ENCODE measurements around the gene PKIG. TPM values are rescaled to one million over a fixed set of nuclear protein-coding genes. Genes with fewer than 3 reads are reported as not detected.

Gene PKIG
- total RNA-seq, 1 experiment from 2014 or later = 27.0 TPM

- Histone ChIP-seq H3K79me2 (ENCODE audit: insufficient read depth, low read length) (no peaks in the 10 kb centered on the region), H3K9ac (ENCODE audit: extremely low read depth, insufficient read length, low read length) (no peak overlapping the region), H4K8ac (replicated peaks; ENCODE audit: insufficient read length, low read depth, low read length) (no peak overlapping the region), H2BK5ac (ENCODE audit: insufficient read length, low read length) (no peak overlapping the region), H3K4ac (ENCODE audit: low read depth, low read length) (no peak overlapping the region), H3K18ac (ENCODE audit: insufficient read length, low read depth, low read length) (no peak overlapping the region), H2BK12ac (ENCODE audit: insufficient read length, low read depth, low read length) (no peak overlapping the region), H3K14ac (ENCODE audit: insufficient read depth, low read length) (no peak overlapping the region), H4K91ac (ENCODE audit: insufficient read length, low read depth, low read length) (no peak overlapping the region), H2BK20ac (ENCODE audit: low read depth, low read length, poor library complexity, severe bottlenecking) (no peak overlapping the region), H2AK5ac (ENCODE audit: insufficient read length, low read length) (no peak overlapping the region), H3K79me1 (ENCODE audit: insufficient read depth, low read depth, low read length, poor library complexity, severe bottlenecking) (no peaks in the 10 kb centered on the region), H3K56ac (ENCODE audit: insufficient read length, low read depth, low read length) (no peak overlapping the region), H3T11ph (ENCODE audit: low read length) (no peak overlapping the region), H3K4me2 (ENCODE audit: insufficient read depth, insufficient read length, low read length) (no peak overlapping the region), H2AFZ (ENCODE audit: low read length) (no peak overlapping the region), H3K9me3 (ENCODE audit: control insufficient read depth, low read depth, low read length) (no peaks in the 10 kb centered on the region), H2BK15ac (ENCODE audit: low read depth, low read length) (no peak overlapping the region), H3K23ac (ENCODE audit: insufficient read length, low read depth, low read length) (no peak overlapping the region), H4K5ac (ENCODE audit: insufficient read length, low read depth, low read length) (no peak overlapping the region), H3K4me1 (ENCODE audit: insufficient read depth, low read length) (peaks cover 12% of the 10 kb centered on the region; the same call in 1 of the 2 replicates), H2BK120ac (ENCODE audit: low read depth, low read length, poor library complexity, severe bottlenecking) (no peak overlapping the region), H3K23me2 (ENCODE audit: insufficient read length, low read depth, low read length, poor library complexity, severe bottlenecking) (no peaks in the 10 kb centered on the region), H3K27ac (ENCODE audit: insufficient read length, low read depth, low read length) (no peak overlapping the region), H3K27me3 (ENCODE audit: insufficient read depth, low read length) (no peaks in the 10 kb centered on the region), H4K20me1 (ENCODE audit: control insufficient read depth, insufficient read depth, insufficient read length) (no peaks in the 10 kb centered on the region)
- Mint-ChIP-seq H3K27ac (no peak overlapping the region), H3K9me3 (no peaks in the 10 kb centered on the region), H3K36me3 (ENCODE audit: insufficient read depth in 1 of 3, low read depth in 3 of 3) (peaks cover 0 to 7% (median 4%) of the 10 kb centered on the region in 3 experiments; a peak in 3 of 7 replicates), H3K27me3 (ENCODE audit: low read depth) (no peaks in the 10 kb centered on the region), H3K4me1 (peaks cover 31 to 41% of the 10 kb centered on the region in 2 experiments), H3K4me3 (no peak overlapping the region)
- DNase-seq = no peak
- no peak for TF ChIP-seq CTCF (conservative IDR thresholded peaks at IDR 0.05)
- WGBS (ENCODE audit: extremely low coverage, insufficient read length, low lambda C conversion rate) = no CpG with 5 or more reads among the region's 4 CpGs
Measured at GRCh38 chr20:44589537-44589936, 7.2 kb downstream of the PKIG start.
